GM12878 (cell line): Measurements from ENCODE around the gene DYDC2. TPM values are rescaled to one million over a fixed set of nuclear protein-coding genes. Genes with fewer than 3 reads are reported as not detected.

Experiments
- ATAC-seq: fragments of 200-7000 bp; cut with Tn5 transposase; 3 replicates; pipeline ENCODE4 v1.9.1; 2020; ENCODE audit warnings: mild to moderate bottlenecking, moderate library complexity
- BruUV-seq: library from RNA; stranded (reverse); fragments of 400-500 nt; replicated peaks from 2 replicates; lab custom pipeline; 2021; lab: Mats Ljungman, UMichigan
- CTCF ChIA-PET: fragments of 300-600 bp; sonication (Branson Sonifier 250); formaldehyde crosslinking; extraction: SDS; loops from one replicate; lab custom pipeline; 2021; ENCODE audit warnings: inconsistent platforms; lab: Yijun Ruan, JAX
- POLR2A ChIA-PET: fragments of 350-600 bp; formaldehyde crosslinking; extraction: SDS; loops from one replicate; lab custom pipeline; 2021; ENCODE audit warnings: inconsistent platforms; lab: Charles Lee
- RAD21 ChIA-PET: fragments of 300-600 bp; sonication (Branson Sonifier 250); formaldehyde crosslinking; loops from one replicate; lab custom pipeline; 2023; ENCODE audit warnings: antibody characterized with exemption; ENCODE audit not compliant: unreplicated experiment; lab: Charles Lee
- SMC1A ChIA-PET: fragments of 300-600 bp; sonication (Branson Sonifier 250); formaldehyde crosslinking; loops from one replicate; lab custom pipeline; 2023; ENCODE audit not compliant: unreplicated experiment, uncharacterized antibody; lab: Charles Lee
- DNase-seq: peaks from one replicate; pipeline ENCODE4 v3.0.0-alpha.2; 2011; ENCODE audit warnings: low read depth, low spot score
- FAIRE-seq: peaks from 3 replicates; lab custom pipeline; 2011; peaks lifted over from hg19 to GRCh38; lab: Jason Lieb, UNC
- H2AFZ ChIP-seq: 2 replicates; pipeline ENCODE4 v1.6.0; 2011; ENCODE audit warnings: low read depth, low read length, control low read depth; ENCODE audit not compliant: control insufficient read depth
- H3K27ac ChIP-seq: 2 replicates; pipeline ENCODE4 v1.5.1; 2011; ENCODE audit warnings: control low read depth; ENCODE audit not compliant: control insufficient read depth, insufficient read depth
- H3K27me3 ChIP-seq, 2 experiments: replicated peaks in 1 of 2; 2 replicates each; pipeline versions ENCODE4 v1.6.0 to v1.6.1; 2011; ENCODE audit warnings: low read length in 1 of 2; ENCODE audit not compliant: control insufficient read depth in 2 of 2, insufficient read depth in 2 of 2
- H3K36me3 ChIP-seq, 2 experiments: 2 replicates each; pipeline ENCODE4 v1.5.1; 2011; ENCODE audit warnings: low read length in 1 of 2; ENCODE audit not compliant: control insufficient read depth in 2 of 2, insufficient read depth in 2 of 2
- H3K4me1 ChIP-seq: 2 replicates; pipeline ENCODE4 v1.6.1; 2011; ENCODE audit warnings: mild to moderate bottlenecking, low read length, moderate library complexity, mixed read lengths; ENCODE audit not compliant: control insufficient read depth, insufficient read depth
- H3K4me2 ChIP-seq: 2 replicates; pipeline ENCODE4 v1.6.0; 2011; ENCODE audit warnings: control low read depth; ENCODE audit not compliant: control insufficient read depth, insufficient read depth
- H3K4me3 ChIP-seq: fragments of 200-600 bp; sonication (generic); 2 replicates; pipeline ENCODE4 v1.5.1; 2016
- H3K79me2 ChIP-seq: 2 replicates; pipeline ENCODE4 v1.6.0; 2011; ENCODE audit warnings: low read length; ENCODE audit not compliant: control insufficient read depth, insufficient read depth
- H3K9ac ChIP-seq: 2 replicates; pipeline ENCODE4 v1.8.0; 2011; ENCODE audit warnings: low read length, control low read depth, mixed read lengths; ENCODE audit not compliant: control insufficient read depth, insufficient read depth
- H3K9me3 ChIP-seq: replicated peaks from 3 replicates; pipeline ENCODE4 v1.5.1; 2011; ENCODE audit warnings: mild to moderate bottlenecking, low read length; ENCODE audit not compliant: control insufficient read depth, insufficient read depth
- H4K20me1 ChIP-seq: 2 replicates; pipeline ENCODE4 v1.6.0; 2011; ENCODE audit not compliant: control insufficient read depth, insufficient read depth
- ATF2 ChIP-seq: IDR thresholded peaks from 2 replicates; pipeline ENCODE4 v1.6.1; 2012; ENCODE audit warnings: low read length, inconsistent platforms
- JUNB ChIP-seq: IDR thresholded peaks from 2 replicates; pipeline ENCODE4 v1.6.1; 2016; ENCODE audit warnings: antibody characterized with exemption, mild to moderate bottlenecking
- KLF5 ChIP-seq: fragments of 450-650 bp; IDR thresholded peaks from 2 replicates; pipeline ENCODE4 v1.6.1; 2014; ENCODE audit warnings: mild to moderate bottlenecking; ENCODE audit not compliant: partially characterized antibody
- POU2F2 ChIP-seq: IDR thresholded peaks from 3 replicates; pipeline ENCODE4 v1.6.1; 2011; ENCODE audit warnings: low read depth, mild to moderate bottlenecking, low read length, borderline replicate concordance
- SRF ChIP-seq, 2 experiments: IDR thresholded peaks; 2 replicates each; pipeline ENCODE4 v1.6.1; 2011; ENCODE audit warnings: low read depth in 2 of 2, low read length in 2 of 2, mild to moderate bottlenecking in 1 of 2, moderate library complexity in 1 of 2
- ZBED1 ChIP-seq: IDR thresholded peaks from 2 replicates; pipeline ENCODE4 v1.6.1; 2016; ENCODE audit warnings: borderline replicate concordance
- ZNF207 ChIP-seq: fragments of 450-650 bp; IDR thresholded peaks from 2 replicates; pipeline ENCODE4 v1.6.1; 2014; ENCODE audit warnings: antibody characterized with exemption, mild to moderate bottlenecking, borderline replicate concordance
- whole genome bisulfite sequencing: methylation state at CpG from one replicate; pipeline ENCODE4 v1.1.6; 2016; ENCODE audit warnings: low lambda C conversion rate; ENCODE audit not compliant: insufficient replicate concordance, insufficient coverage; ENCODE audit errors: missing lambda C conversion rate; 5-methylcytosine and 5-hydroxymethylcytosine counted together
- in situ Hi-C: fragments of 300-500 bp; cut with MboI; formaldehyde crosslinking; loops from 9 replicates; pipeline ENCODE4 v1.14.3; 2018; ENCODE audit warnings: mixed read lengths
- intact Hi-C: fragments of 100-400 bp; cut with micrococcal nuclease; formaldehyde crosslinking; loops from one replicate; pipeline ENCODE4 v1.14.2; 2022; ENCODE audit not compliant: unreplicated experiment
- polyA plus RNA-seq, 11 experiments: library from polyadenylated mRNA; depleted of rRNA in 4 of 11; unstranded in 6 of 11; stranded (reverse) in 5 of 11; fragments of >200 nt; fragmentation: Nextera tagmentation in 4 of 11; fragmentation: Illumina TruSeq in 1 of 11; extraction: Ambion mirVana in 4 of 11; extraction: Trizol in 1 of 11; gene quantifications; 1 replicate in 1 of 11; 2 replicates in 10 of 11; pipeline versions ENCODE4 v1.2.1 to v1.2.3, GENCODE V29; 2011 to 2016; ENCODE audit warnings: inconsistent platforms in 2 of 11, missing spikeins in 2 of 11, low read depth in 1 of 11
- total RNA-seq, 4 experiments: library from RNA; depleted of rRNA in 3 of 4; stranded (reverse); fragments of >200 nt in 3 of 4; fragmentation: Illumina TruSeq in 1 of 4; extraction: Trizol in 1 of 4; gene quantifications; 2 replicates each; pipeline versions ENCODE4 v1.2.1 to v1.2.3, GENCODE V29; 2013 to 2021

DYDC2 gene
- total and polyA plus RNA-seq, 10 of the 15 experiments (the other 5 are each of a cell fraction or from before 2014, with no cell fraction given), result 0.18 TPM; not detected in 9

GRCh38 chr10:80400136-80400804 is 43.7 kb downstream of the DYDC2 start:
- TF ChIP-seq ZBED1 (no peak), POU2F2 (no peak), JUNB (no peak), ATF2 (no peak), KLF5 (no peak), ZNF207 (no peak), SRF (IDR thresholded peaks at IDR 0.05; ENCODE audit: low read depth in 2 of 2, low read length in 2 of 2) (no peak)
- Histone ChIP-seq H3K27me3 (no peaks in the 10 kb centered on the region), H3K4me3 (no peak overlapping the region), H3K36me3 (no peaks in the 10 kb centered on the region), H3K4me1 (no peaks in the 10 kb centered on the region), H3K4me2 (no peak overlapping the region), H2AFZ (no peak overlapping the region), H3K27ac (no peak overlapping the region), H4K20me1 (no peaks in the 10 kb centered on the region), H3K9me3 (no peaks in the 10 kb centered on the region), H3K9ac (no peak overlapping the region), H3K79me2 (no peaks in the 10 kb centered on the region)
- in situ Hi-C loops (no loop called here), intact Hi-C loops (no loop called here)
- WGBS, result 38% methylated on average over 8 of the region's 8 CpGs
- ChIA-PET CTCF (interaction anchor here (0.7 kb wide), 1 partner anchor 22 kb away, joined by 3 read pairs; no protein-coding TSS in a partner anchor), POLR2A (no interaction called here), RAD21 (no interaction called here), SMC1A (no interaction called here)
- BruUV-seq, result no TSS peak
- FAIRE-seq (no peak), ATAC-seq (no peak), DNase-seq (no peak)
